IMR-90 (cell line): ENCODE measurements around the gene IGSF9B. TPM values are rescaled to one million over a fixed set of nuclear protein-coding genes. Genes with fewer than 3 reads are reported as not detected.

ENCODE experiments used
- ATAC-seq: fragments of 200-7000 bp; cut with Tn5 transposase; 2 replicates; pipeline ENCODE4 v1.9.1; 2020; ENCODE audit warnings: low read depth, mild to moderate bottlenecking, moderate library complexity
- BruUV-seq: library from RNA; stranded (reverse); fragments of 400-500 nt; replicated peaks from 2 replicates; lab custom pipeline; 2021; lab: Mats Ljungman, UMichigan
- CTCF ChIA-PET: fragments of 300-600 bp; formaldehyde crosslinking; extraction: SDS; loops from one replicate; lab custom pipeline; 2021; ENCODE audit warnings: antibody characterized with exemption; lab: Yijun Ruan, JAX
- POLR2A ChIA-PET: fragments of 300-600 bp; sonication (Branson Sonifier 250); formaldehyde crosslinking; loops from one replicate; lab custom pipeline; 2022; ENCODE audit warnings: antibody characterized with exemption; ENCODE audit not compliant: unreplicated experiment; lab: Charles Lee
- DNase-seq: peaks from one replicate; pipeline ENCODE4 v3.0.0; 2013
- H2AFZ ChIP-seq: replicated peaks from 2 replicates; pipeline ENCODE3; 2013; ENCODE audit warnings: low read length, mild to moderate bottlenecking; ENCODE audit not compliant: poor library complexity
- H2AK5ac ChIP-seq: 2 replicates; pipeline ENCODE4 v1.6.1; 2013; ENCODE audit warnings: low read depth, low read length, inconsistent platforms
- H2AK9ac ChIP-seq: replicated peaks from 2 replicates; pipeline ENCODE3; 2013; ENCODE audit warnings: mild to moderate bottlenecking, low read depth, low read length, moderate library complexity; ENCODE audit not compliant: poor library complexity
- H2BK120ac ChIP-seq: 2 replicates; pipeline ENCODE4 v1.6.1; 2013; ENCODE audit warnings: low read depth, low read length, inconsistent platforms
- H2BK15ac ChIP-seq: 3 replicates; pipeline ENCODE4 v1.6.1; 2013; ENCODE audit warnings: low read depth, low read length, inconsistent platforms
- H2BK20ac ChIP-seq: 2 replicates; pipeline ENCODE4 v1.6.1; 2013; ENCODE audit warnings: low read depth, mild to moderate bottlenecking, inconsistent platforms, low read length, moderate library complexity
- H2BK5ac ChIP-seq: 2 replicates; pipeline ENCODE4 v1.6.1; 2013; ENCODE audit warnings: mild to moderate bottlenecking, low read depth, low read length, inconsistent platforms; ENCODE audit not compliant: poor library complexity, severe bottlenecking
- H3K14ac ChIP-seq: replicated peaks from 2 replicates; pipeline ENCODE4 v1.6.1; 2013; ENCODE audit warnings: low read depth, low read length, inconsistent platforms
- H3K18ac ChIP-seq: 2 replicates; pipeline ENCODE4 v1.6.1; 2013; ENCODE audit warnings: low read depth, low read length, control low read depth
- H3K23ac ChIP-seq: 2 replicates; pipeline ENCODE4 v1.6.1; 2013; ENCODE audit warnings: low read depth, low read length, inconsistent platforms
- H3K27ac ChIP-seq: 2 replicates; pipeline ENCODE4 v1.5.1; 2013; ENCODE audit warnings: mild to moderate bottlenecking, control low read depth, low read length; ENCODE audit not compliant: insufficient read depth
- H3K27me3 ChIP-seq: 2 replicates; pipeline ENCODE4 v1.6.1; 2013; ENCODE audit warnings: low read length; ENCODE audit not compliant: control insufficient read depth, insufficient read depth
- H3K36me3 ChIP-seq: 2 replicates; pipeline ENCODE4 v1.6.1; 2013; ENCODE audit warnings: low read length, mixed read lengths; ENCODE audit not compliant: control insufficient read depth, insufficient read depth
- H3K4ac ChIP-seq: 2 replicates; pipeline ENCODE4 v1.6.1; 2013; ENCODE audit warnings: low read depth, low read length, inconsistent platforms
- H3K4me1 ChIP-seq: 2 replicates; pipeline ENCODE4 v1.6.1; 2013; ENCODE audit warnings: low read length, mixed read lengths; ENCODE audit not compliant: control insufficient read depth, insufficient read depth
- H3K4me2 ChIP-seq: 2 replicates; pipeline ENCODE4 v1.6.1; 2013; ENCODE audit warnings: low read depth, mild to moderate bottlenecking, control low read depth, low read length, moderate library complexity
- H3K4me3 ChIP-seq: 2 replicates; pipeline ENCODE4 v1.5.1; 2013; ENCODE audit warnings: low read depth, mild to moderate bottlenecking, control low read depth, low read length, moderate library complexity; ENCODE audit not compliant: insufficient read depth
- H3K56ac ChIP-seq: 2 replicates; pipeline ENCODE4 v1.6.1; 2013; ENCODE audit warnings: low read length, inconsistent platforms; ENCODE audit not compliant: insufficient read depth; ENCODE audit errors: extremely low read depth
- H3K79me1 ChIP-seq, 2 experiments: 2 replicates each; pipeline ENCODE4 v1.6.1; 2013; ENCODE audit warnings: low read length in 2 of 2, inconsistent platforms in 1 of 2, low read depth in 1 of 2
- H3K9ac ChIP-seq: 2 replicates; pipeline ENCODE4 v1.6.1; 2013; ENCODE audit warnings: low read depth, low read length, control low read depth
- H3K9me1 ChIP-seq: 2 replicates; pipeline ENCODE4 v1.6.1; 2013; ENCODE audit warnings: low read length, inconsistent platforms; ENCODE audit not compliant: insufficient read depth
- H3K9me3 ChIP-seq: 2 replicates; pipeline ENCODE4 v1.6.1; 2013; ENCODE audit warnings: low read length; ENCODE audit not compliant: control insufficient read depth, insufficient read depth
- H4K20me1 ChIP-seq: 2 replicates; pipeline ENCODE4 v1.6.1; 2013; ENCODE audit warnings: low read length, inconsistent platforms; ENCODE audit not compliant: insufficient read depth
- H4K5ac ChIP-seq: 2 replicates; pipeline ENCODE4 v1.6.1; 2013; ENCODE audit warnings: mild to moderate bottlenecking, low read depth, low read length, control low read depth
- H4K8ac ChIP-seq, 2 experiments: 2 replicates each; pipeline ENCODE4 v1.6.1; 2013; ENCODE audit warnings: low read depth in 2 of 2, low read length in 2 of 2, control low read depth in 1 of 2, inconsistent platforms in 1 of 2
- H4K91ac ChIP-seq: 2 replicates; pipeline ENCODE4 v1.6.1; 2013; ENCODE audit warnings: low read depth, low read length, inconsistent platforms; ENCODE audit not compliant: insufficient read depth
- BHLHE40 ChIP-seq: fragments of 150-350 bp; IDR thresholded peaks from 2 replicates; pipeline ENCODE4 v1.6.1; 2016; ENCODE audit warnings: mild to moderate bottlenecking, low read depth, low read length
- CEBPB ChIP-seq: IDR thresholded peaks from 2 replicates; pipeline ENCODE4 v1.6.1; 2012; ENCODE audit warnings: low read depth, low read length, improper control_type of control experiment
- CHD1 ChIP-seq: IDR thresholded peaks from 2 replicates; pipeline ENCODE4 v1.6.1; 2012; ENCODE audit warnings: low read depth, low read length, improper control_type of control experiment
- CTCF ChIP-seq: conservative IDR thresholded peaks from 2 replicates; pipeline ENCODE4 v1.5.1; 2012; ENCODE audit warnings: mild to moderate bottlenecking, low read depth, low read length, improper control_type of control experiment
- ELK1 ChIP-seq: fragments of 150-350 bp; IDR thresholded peaks from 2 replicates; pipeline ENCODE4 v1.6.1; 2016; ENCODE audit warnings: low read depth, mild to moderate bottlenecking, low read length, moderate library complexity, borderline replicate concordance
- FOS ChIP-seq: fragments of 150-350 bp; IDR thresholded peaks from 2 replicates; pipeline ENCODE4 v1.6.1; 2016; ENCODE audit warnings: low read depth, low read length
- MAFK ChIP-seq: IDR thresholded peaks from 2 replicates; pipeline ENCODE4 v1.6.1; 2012; ENCODE audit warnings: low read depth, low read length, improper control_type of control experiment
- MAZ ChIP-seq: IDR thresholded peaks from 2 replicates; pipeline ENCODE4 v1.6.1; 2012; ENCODE audit warnings: low read depth, mild to moderate bottlenecking, low read length, improper control_type of control experiment, moderate library complexity, borderline replicate concordance
- MXI1 ChIP-seq: IDR thresholded peaks from 2 replicates; pipeline ENCODE4 v1.6.1; 2012; ENCODE audit warnings: low read depth, mild to moderate bottlenecking, low read length, moderate library complexity, borderline replicate concordance
- NFE2L2 ChIP-seq: fragments of 150-350 bp; IDR thresholded peaks from 2 replicates; pipeline ENCODE4 v1.6.1; 2016; ENCODE audit warnings: low read depth, mild to moderate bottlenecking, low read length
- POLR2A ChIP-seq: IDR thresholded peaks from 2 replicates; pipeline ENCODE4 v1.6.1; 2012; ENCODE audit warnings: mild to moderate bottlenecking, low read depth, low read length
- RAD21 ChIP-seq: IDR thresholded peaks from 2 replicates; pipeline ENCODE4 v1.6.1; 2012; ENCODE audit warnings: low read length, improper control_type of control experiment
- RCOR1 ChIP-seq: IDR thresholded peaks from 2 replicates; pipeline ENCODE4 v1.6.1; 2012; ENCODE audit warnings: mild to moderate bottlenecking, low read length, improper control_type of control experiment; ENCODE audit not compliant: insufficient replicate concordance
- RFX5 ChIP-seq: IDR thresholded peaks from 2 replicates; pipeline ENCODE4 v1.8.0; 2012; ENCODE audit warnings: low read depth, mild to moderate bottlenecking, low read length, moderate library complexity
- SMC3 ChIP-seq: fragments of 150-350 bp; IDR thresholded peaks from 2 replicates; pipeline ENCODE4 v1.6.1; 2016; ENCODE audit warnings: low read depth, mild to moderate bottlenecking, antibody characterized with exemption, low read length, moderate library complexity
- USF2 ChIP-seq: fragments of 150-350 bp; IDR thresholded peaks from 2 replicates; pipeline ENCODE4 v1.6.1; 2017; ENCODE audit warnings: mild to moderate bottlenecking, antibody characterized with exemption, low read length, low read depth
- WGBS, 2 experiments: methylation state at CpG; one replicate each; pipeline versions ENCODE4 v1.1.5 to v1.1.7; 2013; ENCODE audit warnings: missing lambda C conversion rate in 2 of 2; ENCODE audit not compliant: insufficient read length in 1 of 2; ENCODE audit errors: extremely low coverage in 2 of 2; 5-methylcytosine and 5-hydroxymethylcytosine counted together
- dilution Hi-C: fragments of 300-500 bp; cut with HindIII; formaldehyde crosslinking; loops from one replicate; pipeline ENCODE4 v1.14.3; 2018; ENCODE audit warnings: low sequenced_read_pairs; ENCODE audit not compliant: unreplicated experiment
- in situ Hi-C: fragments of 300-500 bp; cut with MboI; formaldehyde crosslinking; loops from 3 replicates; pipeline ENCODE4 v1.14.3; 2019; ENCODE audit warnings: low sequenced_read_pairs, inconsistent platforms, mixed read lengths
- intact Hi-C: fragments of 100-400 bp; cut with micrococcal nuclease; formaldehyde crosslinking; loops from 2 replicates; pipeline ENCODE4 v1.10.0; 2022
- polyA plus RNA-seq, 3 experiments: library from polyadenylated mRNA; depleted of rRNA; stranded (reverse); fragments of >200 nt; gene quantifications; 2 replicates each; pipeline ENCODE4 v1.2.3, GENCODE V29; 2012; ENCODE audit warnings: low replicate concordance in 1 of 3
- total RNA-seq: library from RNA; depleted of rRNA; stranded (reverse); fragments of >200 nt; gene quantifications from 2 replicates; pipeline ENCODE4 v1.2.3, GENCODE V29; 2012

The IGSF9B gene
- total and polyA plus RNA-seq, 2 of the 4 experiments (the other 2 are of a cell fraction), result under 0.01 to 0.10 TPM

- Histone ChIP-seq H3K4me3 (no peak overlapping the region), H3K56ac (no peak overlapping the region), H2BK5ac (no peak overlapping the region), H4K8ac (no peak overlapping the region), H3K4ac (no peak overlapping the region), H3K14ac (no peak overlapping the region), H3K9me1 (no peaks in the 10 kb centered on the region), H3K27ac (no peak overlapping the region), H4K5ac (no peak overlapping the region), H2AK5ac (no peak overlapping the region), H2BK120ac (no peak overlapping the region), H2AK9ac (no peak overlapping the region), H4K20me1 (no peaks in the 10 kb centered on the region), H3K27me3 (no peaks in the 10 kb centered on the region; the same call in 1 of the 2 replicates), H3K9me3 (no peaks in the 10 kb centered on the region; the same call in 1 of the 2 replicates), H3K79me1 (no peaks in the 10 kb centered on the region), H3K4me1 (no peaks in the 10 kb centered on the region), H2BK20ac (no peak overlapping the region), H3K36me3 (no peaks in the 10 kb centered on the region), H3K9ac (no peak overlapping the region), H3K18ac (no peak overlapping the region), H4K91ac (no peak overlapping the region), H3K23ac (no peak overlapping the region), H2AFZ (no peak overlapping the region), H3K4me2 (no peak overlapping the region), H2BK15ac (no peak overlapping the region)
- WGBS, 2 experiments, result 65% methylated on average over 5 of the region's 13 CpGs; no CpG with 5 or more reads in 1 of the 2 experiments
- ChIA-PET POLR2A (no interaction called here), CTCF (no interaction called here)
- TF ChIP-seq RFX5 (no peak), CHD1 (no peak), RCOR1 (no peak), FOS (no peak), SMC3 (no peak), BHLHE40 (no peak), ELK1 (no peak), CEBPB (no peak), CTCF (no peak), NFE2L2 (no peak), MXI1 (no peak), POLR2A (no peak), MAZ (no peak), RAD21 (no peak), USF2 (no peak), MAFK (no peak)
- dilution Hi-C loops, result no loop called here
- DNase-seq, result no peak
- no TSS peak for BruUV-seq
- no peak for ATAC-seq
- in situ Hi-C loops, result no loop called here
- intact Hi-C loops, result no loop called here
Measured at GRCh38 chr11:133941546-133941945, 15.2 kb downstream of the IGSF9B start.
